Retinal pigment epithelial cell (primary cell): ENCODE data around the gene CREB1.
A peak's percentile ranks its signal among the peaks of the same experiment; 100 is the strongest.

Experiments used
- DNase-seq: peaks from one replicate; pipeline ENCODE4 v3.0.0-alpha.2; 2010; ENCODE audit warnings: low read depth
- H3K4me3 ChIP-seq: 2 replicates; pipeline ENCODE4 v1.5.1; 2011; ENCODE audit warnings: mild to moderate bottlenecking, low read length, control low read depth, moderate library complexity
- TF ChIP-seq, protein P1 (sequence below): conservative IDR thresholded peaks from 2 replicates; pipeline ENCODE4 v1.5.1; 2011; ENCODE audit warnings: low read depth, low read length, control low read depth, inconsistent platforms

Gene CREB1

DNA sequence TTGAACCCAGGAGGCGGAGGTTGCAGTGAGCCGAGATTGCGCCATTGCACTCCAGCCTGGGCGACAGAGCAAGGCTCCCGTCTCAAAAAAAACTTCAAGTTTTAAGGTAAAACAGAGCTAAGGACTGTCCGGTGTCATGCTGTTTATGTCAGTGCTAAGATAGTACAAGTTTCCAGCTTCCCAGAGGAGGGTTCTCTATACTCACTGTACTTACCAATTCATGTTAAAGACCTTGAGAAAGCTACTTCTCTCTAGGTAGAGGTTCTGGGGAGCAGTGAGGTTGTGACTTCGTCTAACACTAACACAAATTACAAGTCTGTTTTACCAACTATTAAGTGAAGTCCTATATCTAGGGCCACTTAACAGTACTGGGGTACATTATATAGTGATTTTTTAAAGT, 76.6 kb downstream of the CREB1 start:
- TF ChIP-seq, protein P1, sequence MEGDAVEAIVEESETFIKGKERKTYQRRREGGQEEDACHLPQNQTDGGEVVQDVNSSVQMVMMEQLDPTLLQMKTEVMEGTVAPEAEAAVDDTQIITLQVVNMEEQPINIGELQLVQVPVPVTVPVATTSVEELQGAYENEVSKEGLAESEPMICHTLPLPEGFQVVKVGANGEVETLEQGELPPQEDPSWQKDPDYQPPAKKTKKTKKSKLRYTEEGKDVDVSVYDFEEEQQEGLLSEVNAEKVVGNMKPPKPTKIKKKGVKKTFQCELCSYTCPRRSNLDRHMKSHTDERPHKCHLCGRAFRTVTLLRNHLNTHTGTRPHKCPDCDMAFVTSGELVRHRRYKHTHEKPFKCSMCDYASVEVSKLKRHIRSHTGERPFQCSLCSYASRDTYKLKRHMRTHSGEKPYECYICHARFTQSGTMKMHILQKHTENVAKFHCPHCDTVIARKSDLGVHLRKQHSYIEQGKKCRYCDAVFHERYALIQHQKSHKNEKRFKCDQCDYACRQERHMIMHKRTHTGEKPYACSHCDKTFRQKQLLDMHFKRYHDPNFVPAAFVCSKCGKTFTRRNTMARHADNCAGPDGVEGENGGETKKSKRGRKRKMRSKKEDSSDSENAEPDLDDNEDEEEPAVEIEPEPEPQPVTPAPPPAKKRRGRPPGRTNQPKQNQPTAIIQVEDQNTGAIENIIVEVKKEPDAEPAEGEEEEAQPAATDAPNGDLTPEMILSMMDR: no peak
- no peak for DNase-seq
- H3K4me3 ChIP-seq: no peak overlapping the region

DNA sequence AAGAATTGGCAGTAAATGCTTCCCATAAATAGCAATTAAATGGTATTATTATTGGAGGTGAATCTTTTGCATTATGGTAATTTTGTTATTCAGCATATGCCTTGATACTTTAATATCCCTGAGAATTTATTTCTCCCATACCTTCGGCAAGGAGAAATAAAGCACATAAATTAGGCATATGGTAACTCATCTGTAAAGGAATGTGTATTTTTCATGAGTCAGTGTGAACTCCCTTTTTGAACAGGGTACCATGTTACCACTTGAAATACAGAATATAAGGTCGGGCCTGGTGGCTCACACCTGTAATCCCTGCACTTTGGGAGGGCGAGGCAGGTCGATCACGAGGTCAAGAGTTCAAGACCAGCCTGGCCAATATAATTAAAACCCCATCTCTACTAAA, 77.1 kb downstream of the CREB1 start:
- TF ChIP-seq, protein P1: no peak
- no peak overlapping the region for H3K4me3 ChIP-seq
- DNase-seq: no peak

DNA sequence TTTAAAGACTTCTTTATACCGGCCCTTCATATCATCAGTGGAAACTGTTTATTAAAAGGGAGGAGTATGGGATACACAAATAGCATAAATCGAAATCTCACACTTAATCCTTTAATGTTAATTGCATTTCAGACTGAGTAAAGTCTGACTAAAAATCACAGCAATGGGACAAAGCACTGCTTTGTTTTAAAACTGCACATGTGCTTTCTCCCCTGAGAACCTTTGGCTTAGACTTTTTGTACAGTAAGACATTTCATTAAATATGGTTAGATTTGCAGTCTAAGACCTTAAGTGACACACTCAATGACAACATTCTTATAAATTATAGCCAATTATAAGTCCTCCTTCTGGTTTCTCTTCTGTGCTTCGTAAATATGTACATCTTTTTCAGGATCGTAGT, 83.0 kb downstream of the CREB1 start:
- peak; percentile 49 for DNase-seq
- TF ChIP-seq, protein P1: no peak

DNA sequence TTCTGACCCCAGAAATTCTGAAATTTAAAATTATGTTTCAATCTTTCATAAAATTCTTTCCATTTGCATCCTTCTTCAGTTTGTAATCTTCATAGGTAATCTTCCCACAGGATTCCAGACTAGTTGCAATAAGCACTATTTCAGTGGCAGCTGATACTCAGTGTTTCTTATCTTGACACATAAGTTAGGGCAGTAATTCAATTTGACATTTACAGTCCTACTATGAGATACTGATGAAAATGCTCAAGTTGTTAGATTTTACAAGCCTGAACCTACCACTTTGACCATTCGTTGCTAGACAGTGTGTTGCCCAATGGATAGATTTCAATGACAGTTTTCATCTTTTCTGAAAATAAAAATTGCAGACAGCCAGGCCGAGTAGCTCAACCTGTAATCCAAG, 85.1 kb downstream of the CREB1 start:
- H3K4me3 ChIP-seq: no peak overlapping the region
- TF ChIP-seq, protein P1: no peak
- no peak for DNase-seq

More for the DNA sequence above, 83.0 kb downstream of the CREB1 start:
- H3K4me3 ChIP-seq: no peak overlapping the region

DNA sequence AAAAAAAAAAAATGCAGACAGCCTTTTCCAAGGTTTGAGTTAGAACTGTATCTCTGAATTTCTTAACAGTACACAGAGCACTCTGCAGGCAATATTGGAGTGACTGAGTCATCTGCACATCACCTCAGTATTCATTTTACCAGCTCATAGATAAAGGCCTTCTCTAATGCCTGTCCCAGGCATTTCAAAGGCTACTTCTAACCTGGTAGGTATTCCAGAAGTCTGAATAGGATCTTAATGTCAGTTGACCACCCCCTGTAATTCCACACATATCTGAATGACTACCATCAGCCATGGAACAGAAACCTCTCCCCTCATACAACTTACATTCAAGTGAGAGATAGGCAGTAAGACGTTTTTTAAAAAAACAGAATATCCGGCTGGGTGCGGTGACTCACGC, 86.4 kb downstream of the CREB1 start:
- H3K4me3 ChIP-seq: no peak overlapping the region
- DNase-seq: no peak
- TF ChIP-seq, protein P1: no peak

DNA sequence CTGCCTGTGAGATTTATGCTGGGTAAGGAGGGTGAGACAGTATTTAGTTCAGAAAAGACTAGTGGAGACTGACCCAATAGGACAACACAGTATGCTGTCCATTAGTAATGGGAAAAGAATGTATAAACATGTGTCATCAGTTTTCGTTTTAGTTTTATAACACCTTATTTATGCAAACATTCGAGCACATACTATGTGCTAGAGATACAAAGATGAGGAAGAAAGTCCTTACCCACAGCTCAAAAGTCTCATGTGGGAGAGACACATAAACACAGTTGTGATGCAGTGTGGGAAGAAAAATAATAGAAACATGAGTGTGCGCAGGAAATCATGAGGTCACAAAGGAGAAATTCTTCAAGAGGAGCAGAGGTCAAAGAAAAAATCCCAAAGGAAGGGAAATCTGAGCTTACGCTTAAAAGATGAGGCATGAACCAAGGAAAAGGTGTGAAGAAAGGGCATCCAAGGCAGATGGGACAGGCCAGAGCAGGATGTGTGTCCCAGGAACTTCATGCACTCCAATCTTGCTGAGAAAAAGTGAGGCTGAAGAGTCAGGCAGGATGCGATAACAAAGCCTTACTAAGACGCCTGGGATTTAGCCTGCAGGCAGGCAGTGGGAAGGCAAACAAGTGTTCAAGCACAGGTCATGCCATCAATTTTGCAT, 87.4 kb downstream of the CREB1 start:
- no peak overlapping the region for H3K4me3 ChIP-seq
- no peak for DNase-seq
- TF ChIP-seq, protein P1: no peak

DNA sequence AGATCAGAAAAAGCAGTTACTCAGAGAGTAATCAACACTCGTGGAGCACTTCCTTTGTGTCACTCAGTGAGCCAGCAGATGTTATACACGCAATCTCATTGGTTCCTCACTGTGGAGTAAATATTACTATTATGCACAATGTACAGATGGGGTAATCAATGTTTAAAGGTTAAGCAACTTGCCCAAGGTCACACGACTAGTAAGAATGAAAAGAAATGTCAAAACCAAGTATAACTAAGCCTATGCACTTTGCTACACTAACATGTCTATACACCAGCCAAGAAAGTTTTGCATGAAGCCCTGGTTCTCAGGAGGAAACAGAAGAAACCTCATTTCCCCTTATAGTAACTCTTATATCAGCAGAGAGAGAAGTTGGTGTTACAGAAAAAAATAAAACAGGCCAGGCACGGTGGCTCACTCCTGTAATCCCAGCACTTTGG, 90.0 kb downstream of the CREB1 start:
- no peak overlapping the region for H3K4me3 ChIP-seq
- TF ChIP-seq, protein P1: no peak
- no peak for DNase-seq
